HL-60 (cell line): ENCODE results near the gene KIF26B.

Source experiments
- GABPA ChIP-seq: IDR thresholded peaks from 2 replicates; pipeline ENCODE4 v1.6.1; 2012; ENCODE audit warnings: low read depth
- POLR2AphosphoS5 ChIP-seq: IDR thresholded peaks from 2 replicates; pipeline ENCODE4 v1.6.1; 2012; ENCODE audit warnings: low read depth
- TF ChIP-seq, protein P1 (sequence below): IDR thresholded peaks from one replicate; pipeline ENCODE4 v1.5.1; 2011; ENCODE audit warnings: low read length, control low read depth, inconsistent platforms; ENCODE audit not compliant: insufficient read depth

DNA sequence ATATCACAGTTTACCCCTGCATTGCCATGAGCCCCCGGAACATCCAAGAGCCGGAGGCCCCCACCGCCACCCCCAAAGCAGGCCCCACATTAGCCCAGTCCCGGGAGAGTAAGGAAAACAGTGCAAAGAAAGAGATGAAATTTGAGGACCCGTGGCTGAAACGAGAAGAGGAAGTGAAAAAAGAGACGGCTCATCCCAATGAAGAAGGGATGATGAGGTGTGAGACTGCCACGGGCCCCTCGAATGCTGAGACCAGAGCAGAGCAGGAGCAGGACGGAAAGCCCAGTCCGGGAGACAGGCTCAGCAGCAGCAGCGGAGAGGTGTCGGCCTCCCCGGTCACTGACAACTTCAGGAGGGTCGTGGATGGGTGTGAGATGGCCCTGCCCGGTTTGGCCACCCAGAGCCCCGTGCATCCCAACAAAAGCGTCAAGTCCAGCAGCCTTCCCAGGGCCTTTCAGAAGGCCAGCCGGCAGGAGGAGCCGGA lies 532.4 kb downstream of the KIF26B start:
- TF ChIP-seq POLR2AphosphoS5, result no peak
- TF ChIP-seq, protein P1, sequence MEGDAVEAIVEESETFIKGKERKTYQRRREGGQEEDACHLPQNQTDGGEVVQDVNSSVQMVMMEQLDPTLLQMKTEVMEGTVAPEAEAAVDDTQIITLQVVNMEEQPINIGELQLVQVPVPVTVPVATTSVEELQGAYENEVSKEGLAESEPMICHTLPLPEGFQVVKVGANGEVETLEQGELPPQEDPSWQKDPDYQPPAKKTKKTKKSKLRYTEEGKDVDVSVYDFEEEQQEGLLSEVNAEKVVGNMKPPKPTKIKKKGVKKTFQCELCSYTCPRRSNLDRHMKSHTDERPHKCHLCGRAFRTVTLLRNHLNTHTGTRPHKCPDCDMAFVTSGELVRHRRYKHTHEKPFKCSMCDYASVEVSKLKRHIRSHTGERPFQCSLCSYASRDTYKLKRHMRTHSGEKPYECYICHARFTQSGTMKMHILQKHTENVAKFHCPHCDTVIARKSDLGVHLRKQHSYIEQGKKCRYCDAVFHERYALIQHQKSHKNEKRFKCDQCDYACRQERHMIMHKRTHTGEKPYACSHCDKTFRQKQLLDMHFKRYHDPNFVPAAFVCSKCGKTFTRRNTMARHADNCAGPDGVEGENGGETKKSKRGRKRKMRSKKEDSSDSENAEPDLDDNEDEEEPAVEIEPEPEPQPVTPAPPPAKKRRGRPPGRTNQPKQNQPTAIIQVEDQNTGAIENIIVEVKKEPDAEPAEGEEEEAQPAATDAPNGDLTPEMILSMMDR, result no peak
- no peak for TF ChIP-seq GABPA
